Measurements from ENCODE around the gene THSD7B. TPM values are rescaled to one million over a fixed set of nuclear protein-coding genes. Genes with fewer than 3 reads are reported as not detected.

The THSD7B gene
- total RNA-seq, 1 experiment from 2014 or later = 6.9 TPM

GRCh38 chr2:137654046-137654445 is 888.7 kb downstream of the THSD7B start:
- ChIA-PET POLR2A (no interaction called here), CTCF (no interaction called here)
- Histone ChIP-seq H3K9me3 (no peaks in the 10 kb centered on the region), H3K4me3 (ENCODE audit: low read depth, low read length) (no peak overlapping the region), H3K27me3 (replicated peaks; ENCODE audit: control insufficient read depth, insufficient read depth, low read length) (no peaks in the 10 kb centered on the region), H3K4me1 (no peaks in the 10 kb centered on the region), H3K36me3 (ENCODE audit: control insufficient read depth, insufficient read depth, low read length) (no peaks in the 10 kb centered on the region)
- no peak for TF ChIP-seq CTCF (IDR thresholded peaks at IDR 0.05; ENCODE audit: insufficient read depth in 1 of 2, low read depth in 1 of 2, low read length in 1 of 2, severe bottlenecking in 1 of 2, unreplicated experiment in 1 of 2)
- H3K27ac Mint-ChIP-seq (ENCODE audit: unreplicated experiment) = no peak overlapping the region
- intact Hi-C loops (cut with micrococcal nuclease; ENCODE audit: unreplicated experiment) = no loop called here
- H3K27me3 Mint-ChIP-seq (ENCODE audit: insufficient read depth, unreplicated experiment) = peaks cover 9% of the 10 kb centered on the region
- DNase-seq = no peak
- no peaks in the 10 kb centered on the region for H3K36me3 Mint-ChIP-seq (ENCODE audit: insufficient read depth, unreplicated experiment)
- H3K4me3 Mint-ChIP-seq (ENCODE audit: unreplicated experiment) = no peak overlapping the region
- no TSS peak for BruUV-seq (replicated peaks)
- H3K4me1 Mint-ChIP-seq (ENCODE audit: low read depth, unreplicated experiment) = peaks cover 7% of the 10 kb centered on the region
- no peaks in the 10 kb centered on the region for H3K9me3 Mint-ChIP-seq (ENCODE audit: unreplicated experiment)

GRCh38 chr2:137655814-137656213 is 890.5 kb downstream of the THSD7B start:
- no TSS peak for BruUV-seq (replicated peaks)
- intact Hi-C loops (cut with micrococcal nuclease; ENCODE audit: unreplicated experiment) = no loop called here
- H3K27me3 ChIP-seq (replicated peaks; ENCODE audit: control insufficient read depth, insufficient read depth, low read length) = no peaks in the 10 kb centered on the region
- H3K9me3 ChIP-seq = no peaks in the 10 kb centered on the region
- Mint-ChIP-seq H3K36me3 (ENCODE audit: insufficient read depth, unreplicated experiment) (no peaks in the 10 kb centered on the region), H3K27ac (ENCODE audit: unreplicated experiment) (no peak overlapping the region), H3K4me1 (ENCODE audit: low read depth, unreplicated experiment) (peaks cover 7% of the 10 kb centered on the region), H3K9me3 (ENCODE audit: unreplicated experiment) (no peaks in the 10 kb centered on the region), H3K4me3 (ENCODE audit: unreplicated experiment) (no peak overlapping the region), H3K27me3 (ENCODE audit: insufficient read depth, unreplicated experiment) (peaks cover 7% of the 10 kb centered on the region)
- no peaks in the 10 kb centered on the region for H3K36me3 ChIP-seq (ENCODE audit: control insufficient read depth, insufficient read depth, low read length)
- POLR2A ChIA-PET = no interaction called here
- no peak for DNase-seq
- H3K4me3 ChIP-seq (ENCODE audit: low read depth, low read length) = no peak overlapping the region
- CTCF ChIA-PET = no interaction called here
- TF ChIP-seq CTCF (IDR thresholded peaks at IDR 0.05; ENCODE audit: insufficient read depth in 1 of 2, low read depth in 1 of 2, low read length in 1 of 2, severe bottlenecking in 1 of 2, unreplicated experiment in 1 of 2) = no peak
- no peaks in the 10 kb centered on the region for H3K4me1 ChIP-seq

GRCh38 chr2:137658433-137658832 is 893.1 kb downstream of the THSD7B start:
- Histone ChIP-seq H3K9me3 (no peaks in the 10 kb centered on the region), H3K27me3 (replicated peaks; ENCODE audit: control insufficient read depth, insufficient read depth, low read length) (no peaks in the 10 kb centered on the region), H3K4me3 (ENCODE audit: low read depth, low read length) (no peak overlapping the region), H3K36me3 (ENCODE audit: control insufficient read depth, insufficient read depth, low read length) (no peaks in the 10 kb centered on the region), H3K4me1 (no peaks in the 10 kb centered on the region)
- DNase-seq = no peak
- Mint-ChIP-seq H3K27ac (ENCODE audit: unreplicated experiment) (no peak overlapping the region), H3K27me3 (ENCODE audit: insufficient read depth, unreplicated experiment) (peaks cover 5% of the 10 kb centered on the region), H3K9me3 (ENCODE audit: unreplicated experiment) (no peaks in the 10 kb centered on the region), H3K36me3 (ENCODE audit: insufficient read depth, unreplicated experiment) (no peaks in the 10 kb centered on the region), H3K4me3 (ENCODE audit: unreplicated experiment) (no peak overlapping the region), H3K4me1 (ENCODE audit: low read depth, unreplicated experiment) (peaks cover 4% of the 10 kb centered on the region)
- intact Hi-C loops (cut with micrococcal nuclease; ENCODE audit: unreplicated experiment) = no loop called here
- POLR2A ChIA-PET = no interaction called here
- CTCF ChIA-PET = no interaction called here
- BruUV-seq (replicated peaks) = no TSS peak
- no peak for TF ChIP-seq CTCF (IDR thresholded peaks at IDR 0.05; ENCODE audit: insufficient read depth in 1 of 2, low read depth in 1 of 2, low read length in 1 of 2, severe bottlenecking in 1 of 2, unreplicated experiment in 1 of 2)

Measured in Caco-2 (cell line).